ENCODE results near the gene MAMSTR.

MAMSTR gene

DNA sequence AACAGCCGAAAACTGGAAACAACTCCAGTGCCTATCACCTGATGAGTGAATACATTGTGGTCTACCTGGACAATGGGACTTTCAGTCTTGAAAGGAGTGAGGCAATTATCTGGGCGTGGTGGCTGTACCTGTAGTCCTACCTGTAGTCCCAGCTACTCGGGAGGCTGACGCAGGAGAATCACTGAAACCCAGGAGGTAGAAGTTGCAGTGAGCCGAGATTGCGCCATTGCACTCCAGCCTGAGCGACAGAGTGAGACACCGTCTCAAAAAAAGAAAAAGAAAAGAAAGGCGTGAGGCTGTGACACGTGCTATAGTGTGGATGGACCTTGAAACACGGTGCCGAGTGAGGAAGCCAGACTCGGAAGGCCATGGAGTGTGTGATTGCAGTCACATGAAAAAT lies 42.6 kb downstream of the MAMSTR start:
- TF ChIP-seq CTCF (IDR thresholded peaks at IDR 0.05; ENCODE audit: borderline replicate concordance, control extremely low read depth, extremely low read depth, insufficient read depth, missing control alignments) = no peak
- in situ Hi-C loops (cut with MboI; ENCODE audit: low sequenced_read_pairs, unreplicated experiment) = no loop called here
- DNase-seq (ENCODE audit: low spot score) = no peak

GRCh38 chr19:48676487-48676886 lies 43.0 kb downstream of the MAMSTR start:
- in situ Hi-C loops (cut with MboI; ENCODE audit: low sequenced_read_pairs, unreplicated experiment) = no loop called here
- TF ChIP-seq CTCF (IDR thresholded peaks at IDR 0.05; ENCODE audit: borderline replicate concordance, control extremely low read depth, extremely low read depth, insufficient read depth, missing control alignments) = no peak
- DNase-seq (ENCODE audit: low spot score) = no peak

GRCh38 chr19:48674921-48675824 lies 44.4 kb downstream of the MAMSTR start:
- DNase-seq (ENCODE audit: low spot score) = peak; percentile 95
- TF ChIP-seq CTCF (IDR thresholded peaks at IDR 0.05; ENCODE audit: borderline replicate concordance, control extremely low read depth, extremely low read depth, insufficient read depth, missing control alignments) = peak; percentile 77
- in situ Hi-C loops (cut with MboI; ENCODE audit: low sequenced_read_pairs, unreplicated experiment) = no loop called here

DNA sequence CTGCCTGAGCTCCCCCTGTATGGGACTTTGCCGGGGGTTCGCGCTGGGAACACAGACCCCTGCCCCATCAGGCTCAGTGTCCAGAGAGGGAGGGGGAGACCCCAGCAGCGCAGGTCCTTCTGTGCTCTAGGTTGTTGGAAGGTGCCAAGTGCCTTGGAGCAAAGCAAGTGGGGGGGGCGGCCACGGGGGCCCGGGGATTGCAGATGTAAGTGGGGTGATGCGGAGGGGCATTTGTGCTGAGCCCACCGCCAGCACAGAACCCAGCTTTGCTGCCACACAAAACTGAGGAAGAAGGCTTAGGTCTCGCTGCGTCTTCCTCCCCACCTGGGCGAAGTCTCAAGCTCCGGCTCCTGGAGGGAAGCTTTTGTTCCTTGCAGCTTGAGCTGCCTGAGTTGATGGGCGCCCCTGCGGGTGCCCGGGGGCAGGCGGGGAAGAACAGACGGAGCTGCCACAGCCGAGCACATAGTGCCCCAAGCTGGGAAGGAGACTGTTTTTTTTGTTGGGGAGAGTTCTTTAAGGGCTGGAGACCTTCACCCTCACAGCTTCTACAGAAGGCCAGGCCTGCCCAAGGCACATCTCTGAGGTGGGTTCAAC lies 45.2 kb downstream of the MAMSTR start:
- in situ Hi-C loops (cut with MboI; ENCODE audit: low sequenced_read_pairs, unreplicated experiment) = no loop called here
- TF ChIP-seq CTCF (IDR thresholded peaks at IDR 0.05; ENCODE audit: borderline replicate concordance, control extremely low read depth, extremely low read depth, insufficient read depth, missing control alignments) = no peak
- DNase-seq (ENCODE audit: low spot score) = peak; percentile 37

- TF ChIP-seq CTCF (IDR thresholded peaks at IDR 0.05; ENCODE audit: borderline replicate concordance, control extremely low read depth, extremely low read depth, insufficient read depth, missing control alignments) = no peak
- in situ Hi-C loops (cut with MboI; ENCODE audit: low sequenced_read_pairs, unreplicated experiment) = no loop called here
- DNase-seq (ENCODE audit: low spot score) = peak; percentile 19
These were observed 46.0 kb downstream of the MAMSTR start for GRCh38 chr19:48673436-48674100.

DNA sequence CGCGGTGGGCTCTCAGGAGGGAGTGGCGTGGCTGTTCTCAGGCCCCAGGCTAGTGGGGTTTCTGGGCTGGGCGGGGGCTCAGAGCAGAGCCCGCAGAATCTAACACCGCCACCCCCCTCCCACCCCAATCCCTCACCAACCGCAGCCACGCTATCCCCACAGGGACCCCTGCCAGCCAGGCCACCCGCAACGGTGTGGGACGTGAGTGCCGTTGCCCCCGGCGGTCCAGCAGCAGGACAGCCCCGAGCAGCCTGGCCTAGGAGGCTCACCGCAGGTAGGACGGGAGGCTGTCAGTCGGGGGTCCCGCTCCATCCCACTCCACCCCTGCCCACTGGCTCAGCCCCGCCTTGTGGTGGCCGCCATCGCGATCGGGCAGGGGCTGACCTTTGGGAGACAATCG lies 46.5 kb downstream of the MAMSTR start, which contains the start of gene NTN5:
NTN5 (minus strand) TSS at position 24 of the 400 bp plus-strand sequence. CDS start 2,031 bp downstream, outside the sequence.
- peak; percentile 16 for DNase-seq (ENCODE audit: low spot score)
- TF ChIP-seq CTCF (IDR thresholded peaks at IDR 0.05; ENCODE audit: borderline replicate concordance, control extremely low read depth, extremely low read depth, insufficient read depth, missing control alignments) = no peak
- in situ Hi-C loops (cut with MboI; ENCODE audit: low sequenced_read_pairs, unreplicated experiment) = no loop called here

All from GM13976 (cell line).